GM19468 (cell line): ENCODE results near the gene RAB40C.
A peak's percentile ranks its signal among the peaks of the same experiment; 100 is the strongest.

Experiments
- ATAC-seq: cut with Tn5 transposase; IDR thresholded peaks from one replicate; pipeline ENCODE4 v1.9.1; 2021; ENCODE audit warnings: mild to moderate bottlenecking, moderate library complexity, moderate number of reproducible peaks; ENCODE audit not compliant: unreplicated experiment; ENCODE audit errors: extremely low read depth

RAB40C gene

GRCh38 chr16:660132-660458 is 70.2 kb downstream of the RAB40C start:
- ATAC-seq, result no peak

GRCh38 chr16:660459-661183 is 70.8 kb downstream of the RAB40C start:
- peak; percentile 54 for ATAC-seq

- ATAC-seq, result no peak
Observed at GRCh38 chr16:661184-661821, 71.4 kb downstream of the RAB40C start.

GRCh38 chr16:662095-662494 is 72.2 kb downstream of the RAB40C start:
- no peak for ATAC-seq

GRCh38 chr16:662597-662996 is 72.7 kb downstream of the RAB40C start:
- ATAC-seq, result no peak

- no peak for ATAC-seq
Observed at GRCh38 chr16:666572-666971, 76.7 kb downstream of the RAB40C start.

GRCh38 chr16:667113-667779 is 77.4 kb downstream of the RAB40C start:
- ATAC-seq, result no peak

GRCh38 chr16:667780-668518 is 78.1 kb downstream of the RAB40C start, which contains the start of gene RHOT2:
Gene RHOT2, plus strand, starts transcription at chr16:668132. Its CDS starts 68 bp downstream, at chr16:668200.
- peak; percentile 42 for ATAC-seq

GRCh38 chr16:668519-669171 is 78.8 kb downstream of the RAB40C start:
- no peak for ATAC-seq

GRCh38 chr16:669666-670065 is 79.8 kb downstream of the RAB40C start:
- no peak for ATAC-seq

GRCh38 chr16:670485-671352 is 80.9 kb downstream of the RAB40C start:
- no peak for ATAC-seq

- ATAC-seq, result no peak
Observed at GRCh38 chr16:671353-672131, 81.7 kb downstream of the RAB40C start.

- ATAC-seq, result no peak
Observed at GRCh38 chr16:672371-672770, 82.5 kb downstream of the RAB40C start.

- no peak for ATAC-seq
Observed at GRCh38 chr16:672851-673250, 83.0 kb downstream of the RAB40C start.

- no peak for ATAC-seq
Observed at GRCh38 chr16:673399-673991, 83.6 kb downstream of the RAB40C start.

- no peak for ATAC-seq
Observed at GRCh38 chr16:674214-674881, 84.5 kb downstream of the RAB40C start.

GRCh38 chr16:674968-675883 is 85.4 kb downstream of the RAB40C start, which contains the start of gene RHBDL1:
Gene RHBDL1, plus strand, starts transcription at chr16:675671. Its CDS starts 120 bp downstream, at chr16:675791.
- no peak for ATAC-seq
